ENCODE results near the gene CACNA2D2. TPM values are rescaled to one million over a fixed set of nuclear protein-coding genes. Genes with fewer than 3 reads are reported as not detected.
A peak's percentile ranks its signal among the peaks of the same experiment; 100 is the strongest.

Gene CACNA2D2
- total and polyA plus RNA-seq, 9 donors: 0.95 to 8.6 (median 3.8) TPM

GRCh38 chr3:50455161-50456018 is 48.0 kb downstream of the CACNA2D2 start:
- Histone ChIP-seq H3K36me3 (no peaks in the 10 kb centered on the region), H3K4me3 (no peak overlapping the region), H3K9me3 (no peaks in the 10 kb centered on the region), H3K27me3 (no peaks in the 10 kb centered on the region), H3K27ac (no peak overlapping the region), H3K4me1 (ENCODE audit: insufficient read depth) (no peaks in the 10 kb centered on the region)
- no peak for DNase-seq
- intact Hi-C loops (cut with DNase I): no loop called here
- TF ChIP-seq EP300 (IDR thresholded peaks at IDR 0.05) (no peak), POLR2A (IDR thresholded peaks at IDR 0.05) (no peak), CTCF (IDR thresholded peaks at IDR 0.05) (no peak)
- WGBS, 3 donors: 71 to 77% (median 72%) methylated on average over 31 of the region's 31 CpGs

GRCh38 chr3:50454481-50455070 is 48.9 kb downstream of the CACNA2D2 start:
- Histone ChIP-seq H3K9me3 (no peaks in the 10 kb centered on the region), H3K27me3 (no peaks in the 10 kb centered on the region), H3K4me1 (ENCODE audit: insufficient read depth) (no peaks in the 10 kb centered on the region), H3K4me3 (no peak overlapping the region), H3K36me3 (no peaks in the 10 kb centered on the region), H3K27ac (no peak overlapping the region)
- intact Hi-C loops (cut with DNase I): no loop called here
- TF ChIP-seq EP300 (IDR thresholded peaks at IDR 0.05): no peak
- TF ChIP-seq CTCF (IDR thresholded peaks at IDR 0.05): no peak
- no peak for DNase-seq
- WGBS, 3 donors: 64 to 68% (median 67%) methylated on average over 10 of the region's 10 CpGs

- TF ChIP-seq EP300 (IDR thresholded peaks at IDR 0.05): no peak
- no peak for TF ChIP-seq CTCF (IDR thresholded peaks at IDR 0.05)
- no peak for TF ChIP-seq POLR2A (IDR thresholded peaks at IDR 0.05)
- no peak for DNase-seq
- Histone ChIP-seq H3K36me3 (no peaks in the 10 kb centered on the region), H3K27ac (no peak overlapping the region), H3K9me3 (no peaks in the 10 kb centered on the region), H3K27me3 (no peaks in the 10 kb centered on the region), H3K4me1 (ENCODE audit: insufficient read depth) (no peaks in the 10 kb centered on the region), H3K4me3 (no peak overlapping the region)
- intact Hi-C loops (cut with DNase I): no loop called here
- WGBS, 3 donors: 67 to 74% (median 70%) methylated on average over 12 to 13 of the region's 13 CpGs
Measured at GRCh38 chr3:50453907-50454306, 49.5 kb downstream of the CACNA2D2 start.

GRCh38 chr3:50450209-50450921 is 53.1 kb downstream of the CACNA2D2 start:
- Histone ChIP-seq H3K27me3 (no peaks in the 10 kb centered on the region), H3K27ac (no peak overlapping the region), H3K9me3 (no peaks in the 10 kb centered on the region), H3K36me3 (no peaks in the 10 kb centered on the region), H3K4me1 (ENCODE audit: insufficient read depth) (no peaks in the 10 kb centered on the region), H3K4me3 (no peak overlapping the region)
- intact Hi-C loops (cut with DNase I): no loop called here
- TF ChIP-seq CTCF (IDR thresholded peaks at IDR 0.05) (no peak), EP300 (IDR thresholded peaks at IDR 0.05) (no peak)
- 47 to 70% (median 58%) methylated on average over 29 of the region's 29 CpGs for WGBS, 3 donors
- DNase-seq: peak in 3 of 5 donors; percentile 31 to 47 (median 40)
